Common myeloid progenitor, CD34-positive (primary cell): ENCODE results near the gene DNAH3.

Source experiments
- CTCF ChIA-PET: fragments of 350-600 bp; sonication (Branson Sonifier 250); formaldehyde crosslinking; loops from one replicate; lab custom pipeline; 2021; ENCODE audit warnings: antibody characterized with exemption; lab: Charles Lee
- POLR2A ChIA-PET: fragments of 350-600 bp; sonication (Branson Sonifier 250); formaldehyde crosslinking; loops from one replicate; lab custom pipeline; 2021; ENCODE audit warnings: antibody characterized with exemption; lab: Charles Lee
- DNase-seq, 3 donors: peaks; one replicate each; pipeline versions ENCODE4 v3.0.0 to v3.0.0-alpha.2; 2013
- H3K27ac ChIP-seq, 2 experiments: 1 replicate in 1 of 2; 2 replicates in 1 of 2; pipeline ENCODE4 v1.7.0; 2013; ENCODE audit warnings: inconsistent platforms in 2 of 2, low read length in 2 of 2, mild to moderate bottlenecking in 2 of 2, low read depth in 1 of 2, moderate library complexity in 1 of 2; ENCODE audit not compliant: severe bottlenecking in 2 of 2, insufficient read depth in 1 of 2, poor library complexity in 1 of 2
- H3K27me3 ChIP-seq, 5 experiments: replicated peaks in 2 of 5; 1 replicate in 3 of 5; 2 replicates in 2 of 5; pipeline versions ENCODE4 v1.6.1 to v1.7.0; 2013; ENCODE audit warnings: low read length in 4 of 5, mild to moderate bottlenecking in 2 of 5, moderate library complexity in 2 of 5, inconsistent platforms in 1 of 5; ENCODE audit not compliant: insufficient read depth in 5 of 5, control insufficient read depth in 4 of 5
- H3K36me3 ChIP-seq, 4 experiments: 1 replicate in 2 of 4; 2 replicates in 2 of 4; pipeline versions ENCODE4 v1.6.1 to v1.7.0; 2013; ENCODE audit warnings: low read length in 3 of 4, control low read depth in 1 of 4, mild to moderate bottlenecking in 1 of 4; ENCODE audit not compliant: control insufficient read depth in 4 of 4, insufficient read depth in 4 of 4
- H3K4me1 ChIP-seq, 4 experiments: 1 replicate in 3 of 4; 2 replicates in 1 of 4; pipeline versions ENCODE4 v1.6.1 to v1.7.1; 2013; ENCODE audit warnings: low read length in 3 of 4, mild to moderate bottlenecking in 3 of 4, control low read depth in 1 of 4, inconsistent platforms in 1 of 4, moderate library complexity in 1 of 4; ENCODE audit not compliant: control insufficient read depth in 4 of 4, insufficient read depth in 4 of 4; ENCODE audit errors: control extremely low read depth in 1 of 4
- H3K4me3 ChIP-seq, 7 experiments: 1 replicate in 4 of 7; 2 replicates in 3 of 7; pipeline versions ENCODE4 v1.5.1 to v1.7.0; 2013; ENCODE audit warnings: mild to moderate bottlenecking in 7 of 7, low read length in 6 of 7, moderate library complexity in 6 of 7, inconsistent platforms in 2 of 7, low read depth in 2 of 7, control low read depth in 1 of 7; ENCODE audit not compliant: insufficient read depth in 4 of 7, control insufficient read depth in 1 of 7; ENCODE audit errors: extremely low read depth in 1 of 7
- H3K9me3 ChIP-seq, 5 experiments: 1 replicate in 4 of 5; 2 replicates in 1 of 5; pipeline versions ENCODE4 v1.6.1 to v1.7.1; 2013; ENCODE audit warnings: low read length in 4 of 5, mild to moderate bottlenecking in 2 of 5, inconsistent platforms in 1 of 5, low read depth in 1 of 5, moderate library complexity in 1 of 5; ENCODE audit not compliant: control insufficient read depth in 4 of 5, insufficient read depth in 2 of 5; ENCODE audit errors: control extremely low read depth in 1 of 5
- WGBS: methylation state at CpG from one replicate; pipeline ENCODE4 v1.1.5; 2013; ENCODE audit not compliant: insufficient coverage; 5-methylcytosine and 5-hydroxymethylcytosine counted together

DNAH3 gene

GRCh38 chr16:20887207-20887606, 263.4 kb downstream of the DNAH3 start:
- no CpG with 5 or more reads among the region's 1 CpG for WGBS

GRCh38 chr16:20886320-20886719, 264.3 kb downstream of the DNAH3 start:
- POLR2A ChIA-PET = interaction anchor here (1.6 kb wide), 1 partner anchor 8 kb away, joined by 3 read pairs; no protein-coding TSS in a partner anchor
- CTCF ChIA-PET = interaction anchor here (0.7 kb wide), 1 partner anchor 12 kb away, joined by 3 read pairs; no protein-coding TSS in a partner anchor

More at GRCh38 chr16:20887207-20887606, 263.4 kb downstream of the DNAH3 start:
- H3K36me3 ChIP-seq = peaks cover 2 to 34% (median 9%) of the 10 kb centered on the region in 4 experiments
- H3K27me3 ChIP-seq = no peaks in the 10 kb centered on the region
- H3K4me1 ChIP-seq = peaks cover 0 to 9% (median 0%) of the 10 kb centered on the region in 4 experiments
- H3K27ac ChIP-seq = no peak overlapping the region
- no peak overlapping the region for H3K4me3 ChIP-seq
- POLR2A ChIA-PET = no interaction called here
- H3K9me3 ChIP-seq = no peaks in the 10 kb centered on the region
- no peak for DNase-seq
- CTCF ChIA-PET = interaction anchor here (0.8 to 1.2 kb wide), 3 partner anchors 8 to 39 kb away, joined by 3 to 6 read pairs (median 3); no protein-coding TSS in a partner anchor

GRCh38 chr16:20884240-20884556, 266.4 kb downstream of the DNAH3 start:
- WGBS = no CpG with 5 or more reads among the region's 1 CpG
- ChIA-PET POLR2A (no interaction called here), CTCF (interaction anchor here (1.2 to 2.4 kb wide), 2 partner anchors 19 to 34 kb away, joined by 3 to 6 read pairs; no protein-coding TSS in a partner anchor)
- Histone ChIP-seq H3K4me3 (no peak overlapping the region), H3K9me3 (no peaks in the 10 kb centered on the region), H3K27me3 (no peaks in the 10 kb centered on the region), H3K27ac (no peak overlapping the region), H3K36me3 (peaks cover 0 to 17% (median 6%) of the 10 kb centered on the region in 4 experiments), H3K4me1 (peaks cover 0 to 21% (median 5%) of the 10 kb centered on the region in 4 experiments)
- no peak for DNase-seq

More at GRCh38 chr16:20886320-20886719, 264.3 kb downstream of the DNAH3 start:
- no peak overlapping the region for H3K27ac ChIP-seq
- peaks cover 0 to 9% (median 0%) of the 10 kb centered on the region in 4 experiments for H3K4me1 ChIP-seq
- no peak overlapping the region for H3K4me3 ChIP-seq
- no CpG with 5 or more reads among the region's 1 CpG for whole genome bisulfite sequencing
- H3K27me3 ChIP-seq = no peaks in the 10 kb centered on the region
- H3K36me3 ChIP-seq = peaks cover 0 to 25% (median 7%) of the 10 kb centered on the region in 4 experiments
- H3K9me3 ChIP-seq = no peaks in the 10 kb centered on the region
- DNase-seq = no peak

- no peak for DNase-seq
- H3K27me3 ChIP-seq = no peaks in the 10 kb centered on the region
- no peaks in the 10 kb centered on the region for H3K9me3 ChIP-seq
- no peak overlapping the region for H3K4me3 ChIP-seq
- POLR2A ChIA-PET = interaction anchor here (0.6 kb wide), 1 partner anchor 1356 kb away, joined by 4 read pairs; no protein-coding TSS in a partner anchor
- no peak overlapping the region for H3K27ac ChIP-seq
- WGBS = 100% methylated on average over 1 of the region's 5 CpGs
- CTCF ChIA-PET = interaction anchor here (1.2 to 2.4 kb wide), 2 partner anchors 20 to 33 kb away, joined by 3 to 6 read pairs; no protein-coding TSS in a partner anchor
- peaks cover 0 to 17% (median 6%) of the 10 kb centered on the region in 4 experiments for H3K36me3 ChIP-seq
- H3K4me1 ChIP-seq = peaks cover 0 to 26% (median 7%) of the 10 kb centered on the region in 4 experiments
Observed at GRCh38 chr16:20883554-20884239, 266.9 kb downstream of the DNAH3 start.
